T-helper 22 cell (primary cell): ENCODE data around the gene ASCL4.

Source experiments
- DNase-seq: peaks from one replicate; pipeline ENCODE4 v3.0.0-alpha.2; 2020; ENCODE audit warnings: low read depth

The ASCL4 gene

GRCh38 chr12:107778383-107779025 is 4.0 kb downstream of the ASCL4 start:
- no peak for DNase-seq

DNA sequence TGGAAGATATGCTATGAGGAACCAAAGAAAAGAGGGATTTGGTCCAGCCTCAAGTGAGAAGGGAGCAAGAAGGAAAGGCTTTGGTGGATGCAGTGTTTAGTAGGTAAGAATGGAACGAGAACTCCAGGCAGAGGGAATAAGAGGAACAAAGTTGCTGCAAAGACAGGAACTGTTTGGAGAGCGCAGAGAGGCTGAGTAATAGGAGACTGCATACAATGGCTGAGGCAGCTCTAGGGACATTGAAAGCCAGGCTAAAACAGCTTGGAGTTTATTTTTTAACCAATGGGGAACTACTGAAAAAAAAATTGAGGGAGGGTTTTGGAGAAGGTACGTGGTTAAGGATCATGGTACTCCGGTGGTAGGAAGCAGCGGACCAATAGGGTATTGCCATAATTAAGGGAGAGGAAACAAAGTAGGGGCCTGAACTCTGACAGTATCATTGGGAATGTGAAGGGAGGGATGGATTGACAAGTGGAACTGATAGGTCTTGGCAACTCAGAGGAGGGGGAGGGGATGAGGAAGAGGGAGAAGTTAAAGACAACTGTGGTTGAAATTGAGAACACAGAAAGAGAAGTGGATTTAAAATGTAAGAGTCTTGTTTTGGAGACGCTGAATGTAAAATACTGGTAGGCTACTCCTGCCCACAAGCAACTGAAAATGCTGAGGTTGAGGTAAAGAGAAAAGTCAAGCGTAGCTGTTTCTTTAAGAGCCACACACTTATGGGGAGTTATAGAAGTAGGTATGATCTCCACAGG is 4.8 kb downstream of the ASCL4 start:
- DNase-seq, result no peak

- no peak for DNase-seq
Measured at GRCh38 chr12:107780298-107780697, 5.8 kb downstream of the ASCL4 start.

- DNase-seq, result no peak
Measured at GRCh38 chr12:107782067-107782466, 7.6 kb downstream of the ASCL4 start.

DNA sequence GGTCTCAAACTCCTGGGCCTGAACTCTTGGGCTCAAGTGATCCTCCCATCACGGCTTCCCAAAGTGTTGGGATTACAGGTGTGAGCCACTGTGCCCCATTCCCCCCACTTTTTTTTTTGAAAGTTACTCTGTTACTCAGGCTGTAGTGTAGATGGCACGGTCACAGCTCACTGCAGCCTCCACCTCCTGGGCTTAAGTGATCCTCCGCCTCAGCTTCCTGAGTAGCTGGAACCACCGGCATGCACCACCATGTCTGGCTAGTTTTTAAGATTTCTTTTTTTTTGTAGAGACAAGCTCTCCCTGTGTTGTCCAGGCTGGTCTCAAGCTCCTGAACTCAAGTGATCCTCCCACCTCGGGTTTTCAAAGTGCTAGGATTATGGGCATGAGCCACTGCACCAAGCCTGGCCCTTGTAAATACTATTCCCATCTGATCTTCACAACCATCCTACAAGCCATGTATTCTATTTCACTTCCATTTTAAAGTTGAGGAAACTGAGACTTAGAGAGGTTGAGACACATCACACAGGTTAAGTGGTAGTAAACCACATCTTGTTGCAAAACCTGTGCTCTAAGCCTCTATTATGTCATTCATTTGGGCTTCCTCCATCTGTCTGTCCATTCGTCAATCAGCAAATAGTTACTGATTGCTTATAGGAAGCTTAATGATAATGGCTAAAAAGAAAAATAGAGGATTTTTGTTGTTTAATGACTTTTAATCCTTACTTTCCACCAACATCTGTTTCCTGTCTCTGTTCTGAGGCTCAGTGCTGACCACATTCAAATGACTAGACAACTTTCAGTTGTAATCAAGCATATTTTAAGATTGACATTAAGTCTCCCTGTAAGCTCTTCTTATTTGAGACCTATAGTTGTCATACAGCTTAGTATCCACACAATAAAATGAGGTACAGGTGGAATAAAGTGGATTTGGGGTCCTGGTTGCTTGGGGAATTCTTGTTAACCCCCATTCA is 9.2 kb downstream of the ASCL4 start:
- no peak for DNase-seq

DNA sequence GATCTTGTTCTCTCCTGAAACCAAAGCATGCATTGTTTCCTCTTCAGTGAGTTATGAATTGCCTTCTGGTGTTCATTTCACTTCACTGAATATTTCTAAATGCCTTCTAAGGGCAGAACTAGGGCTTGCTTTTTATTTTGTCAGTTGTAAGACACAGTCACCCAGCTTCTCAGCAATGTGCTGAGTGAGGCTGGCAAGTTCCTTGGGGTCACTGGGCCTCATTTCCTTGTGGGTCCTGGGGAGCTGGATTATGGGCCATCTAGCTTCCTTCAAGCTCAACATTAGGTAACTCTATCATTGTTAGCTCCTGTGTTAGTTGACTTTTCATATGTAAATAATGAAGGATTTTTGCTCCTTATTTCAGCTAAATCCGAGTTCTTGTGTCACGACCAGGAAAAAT is 13.8 kb downstream of the ASCL4 start:
- no peak for DNase-seq

- DNase-seq, result no peak
Measured at GRCh38 chr12:107788690-107789458, 14.4 kb downstream of the ASCL4 start.

DNA sequence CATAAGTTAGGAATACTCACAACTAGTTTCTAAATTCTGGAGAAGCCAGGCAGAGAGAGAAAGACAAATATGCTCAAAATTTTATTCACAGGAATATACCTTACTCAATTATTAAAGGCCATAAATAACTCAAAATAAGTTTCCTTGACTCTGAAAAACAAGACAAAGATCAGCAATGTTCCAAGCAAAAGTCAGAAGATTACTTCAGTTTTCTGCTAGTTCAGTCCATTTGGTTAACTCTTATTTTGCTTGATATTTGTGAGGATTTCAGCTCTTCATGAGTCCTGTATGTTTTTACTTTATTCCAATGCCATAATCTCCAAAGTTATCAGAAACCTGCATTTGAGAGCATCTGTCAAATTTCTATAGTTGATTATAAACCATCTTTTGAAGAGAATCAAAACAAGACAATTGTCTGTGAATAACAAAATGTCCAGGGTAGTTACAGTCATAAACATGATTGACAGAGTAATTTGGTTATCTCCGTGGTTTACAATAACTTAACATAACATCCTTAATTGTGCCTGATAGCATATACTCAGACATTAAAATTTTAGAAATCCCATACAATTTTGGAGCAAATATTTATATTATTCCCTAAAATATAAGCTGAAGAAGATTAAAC is 17.1 kb downstream of the ASCL4 start:
- no peak for DNase-seq

GRCh38 chr12:107794451-107794850 is 19.9 kb downstream of the ASCL4 start:
- no peak for DNase-seq

- no peak for DNase-seq
Measured at GRCh38 chr12:107798580-107798979, 24.1 kb downstream of the ASCL4 start.

DNA sequence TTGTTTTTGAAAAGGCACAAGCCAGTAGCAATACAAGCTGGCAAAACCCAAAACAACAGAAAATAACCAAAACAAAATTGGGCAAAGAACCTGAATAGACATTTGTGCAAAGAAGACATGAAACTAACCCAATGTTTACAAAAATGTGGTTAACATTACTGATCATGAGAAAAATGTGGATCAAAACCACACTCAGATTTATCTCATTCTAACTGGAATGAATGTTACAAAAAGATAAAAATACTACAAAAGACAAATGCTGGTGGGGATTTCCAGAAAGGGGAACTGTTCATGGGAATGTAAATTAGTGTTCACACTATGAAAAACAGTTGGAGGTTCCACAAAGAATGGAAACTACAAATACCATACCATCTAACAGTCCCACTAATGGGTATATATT is 26.6 kb downstream of the ASCL4 start:
- no peak for DNase-seq

- DNase-seq, result no peak
Measured at GRCh38 chr12:107803092-107803491, 28.6 kb downstream of the ASCL4 start.

DNA sequence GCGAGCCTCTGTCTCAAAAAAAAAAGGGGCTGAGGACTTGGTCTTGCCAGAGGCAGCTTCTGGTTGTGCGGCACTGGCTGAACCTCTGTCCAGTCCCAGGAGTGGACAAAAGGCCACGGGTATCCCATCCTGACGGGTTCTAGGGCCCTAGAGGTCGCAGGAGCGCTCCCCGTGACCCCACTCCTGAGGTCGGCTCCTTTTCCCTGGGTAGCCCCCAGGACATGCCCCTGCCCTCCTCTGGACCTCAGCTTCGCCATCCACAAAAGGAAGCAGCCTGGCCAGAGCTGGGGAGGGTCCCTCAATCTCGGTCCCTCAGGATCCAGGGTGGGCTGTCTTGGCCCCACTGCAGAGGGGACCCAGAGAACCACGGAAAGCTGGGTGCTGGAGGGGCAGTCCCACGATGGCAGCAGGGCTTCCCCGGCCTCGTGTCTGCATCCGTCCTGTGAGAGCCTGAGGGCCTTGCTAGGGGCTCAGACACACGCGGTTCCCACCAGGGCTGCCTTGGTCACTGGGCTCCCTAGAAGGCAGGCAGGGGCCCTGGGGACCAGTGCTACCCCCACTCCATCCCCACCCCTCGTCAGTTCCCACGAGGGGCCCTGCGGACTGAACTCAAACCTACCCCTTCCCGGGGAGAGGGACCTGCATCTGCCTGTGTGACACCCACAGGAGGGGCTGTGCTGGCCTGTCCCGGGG is 31.1 kb downstream of the ASCL4 start:
- DNase-seq, result no peak

- no peak for DNase-seq
Measured at GRCh38 chr12:107807471-107808150, 33.1 kb downstream of the ASCL4 start.

DNA sequence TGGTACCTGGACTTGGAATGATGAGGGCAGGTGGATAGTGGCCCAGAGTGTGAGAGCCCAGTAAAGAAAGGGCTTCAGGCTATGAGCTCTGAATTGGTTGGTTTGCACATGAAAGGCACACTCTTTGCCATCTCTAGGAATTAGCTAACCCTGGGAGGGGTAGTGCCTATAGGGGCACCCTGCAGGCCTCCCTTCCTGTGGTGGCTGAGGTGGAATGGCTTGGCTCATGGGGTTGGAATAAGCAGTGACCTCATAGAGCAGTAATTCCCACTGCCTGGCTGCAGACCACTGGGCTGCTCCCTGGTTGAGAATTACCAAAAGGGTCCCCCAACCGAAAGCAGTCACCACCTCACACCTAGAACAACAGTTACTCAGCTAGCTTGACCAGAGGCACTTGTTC is 42.7 kb downstream of the ASCL4 start:
- no peak for DNase-seq

DNA sequence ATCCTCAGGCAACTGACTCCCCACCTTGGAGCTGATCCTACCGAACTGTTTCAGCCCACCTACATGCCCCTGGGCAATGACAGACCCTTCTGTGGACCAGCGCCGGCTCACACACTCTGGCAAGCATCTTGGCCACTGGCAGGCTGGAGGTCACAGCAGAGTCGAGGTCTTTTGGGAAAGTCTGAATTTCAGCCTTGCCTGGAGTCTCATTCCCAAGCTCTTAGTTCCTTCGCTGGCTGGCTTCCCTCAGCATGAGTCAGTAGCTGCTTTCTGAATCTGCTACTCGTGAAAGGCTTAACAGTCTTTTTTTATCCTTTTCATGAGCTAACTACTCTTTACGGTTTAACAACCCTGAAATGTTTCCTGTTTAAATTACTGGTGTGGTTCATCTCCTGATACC is 44.5 kb downstream of the ASCL4 start:
- DNase-seq, result no peak

- DNase-seq, result no peak
Measured at GRCh38 chr12:107822356-107822755, 47.9 kb downstream of the ASCL4 start.
